HepG2 (cell line): ENCODE results near the gene APOC3. TPM values are rescaled to one million over a fixed set of nuclear protein-coding genes. Genes with fewer than 3 reads are reported as not detected.
A peak's percentile ranks its signal among the peaks of the same experiment; 100 is the strongest.

Experiments
- CEBPG ChIP-seq: IDR thresholded peaks from 2 replicates; pipeline ENCODE4 v1.6.1; 2016
- FOSL1 ChIP-seq: sonication (generic); formaldehyde crosslinking; IDR thresholded peaks from 2 replicates; pipeline ENCODE4 v1.9.0; 2021; ENCODE audit warnings: missing genetic modification reagents, borderline replicate concordance
- HNF4A ChIP-seq: sonication (generic); formaldehyde crosslinking; IDR thresholded peaks from 2 replicates; pipeline ENCODE4 v1.4.0; 2020; ENCODE audit warnings: missing genetic modification reagents
- IRF2 ChIP-seq: IDR thresholded peaks from 2 replicates; pipeline ENCODE4 v1.6.1; 2018; ENCODE audit warnings: missing genetic modification reagents, missing compliant biosample characterization
- SOX6 ChIP-seq, 2 experiments: fragments of 450-650 bp in 1 of 2; sonication (generic) in 1 of 2; formaldehyde crosslinking in 1 of 2; IDR thresholded peaks; 2 replicates each; pipeline versions ENCODE4 v1.4.0 to v1.6.1; 2017 to 2020; ENCODE audit warnings: antibody characterized with exemption in 1 of 2, mild to moderate bottlenecking in 1 of 2, missing genetic modification reagents in 1 of 2
- TBX3 ChIP-seq: fragments of 450-650 bp; IDR thresholded peaks from 2 replicates; pipeline ENCODE4 v1.6.1; 2017; ENCODE audit warnings: antibody characterized with exemption, mild to moderate bottlenecking, inconsistent platforms, borderline replicate concordance
- ZBED4 ChIP-seq: sonication (generic); formaldehyde crosslinking; IDR thresholded peaks from 2 replicates; pipeline ENCODE4 v1.4.0; 2020; ENCODE audit warnings: missing genetic modification reagents, borderline replicate concordance
- ZC3H4 ChIP-seq: sonication (generic); formaldehyde crosslinking; IDR thresholded peaks from 2 replicates; pipeline ENCODE4 v1.4.0; 2020; ENCODE audit warnings: missing genetic modification reagents, borderline replicate concordance
- ZNF44 ChIP-seq: sonication (generic); formaldehyde crosslinking; IDR thresholded peaks from 2 replicates; pipeline ENCODE4 v1.5.1; 2020; ENCODE audit warnings: mild to moderate bottlenecking, missing genetic modification reagents
- ZNF646 ChIP-seq: sonication (generic); formaldehyde crosslinking; IDR thresholded peaks from 2 replicates; pipeline ENCODE4 v1.9.0; 2021; ENCODE audit warnings: mild to moderate bottlenecking, missing genetic modification reagents
- ZNF83 ChIP-seq: sonication (generic); formaldehyde crosslinking; IDR thresholded peaks from 2 replicates; pipeline ENCODE4 v1.4.0; 2020; ENCODE audit warnings: missing genetic modification reagents, mild to moderate bottlenecking, borderline replicate concordance
- polyA plus RNA-seq, 8 experiments: library from polyadenylated mRNA; depleted of rRNA in 3 of 8; stranded (reverse) in 7 of 8; unstranded in 1 of 8; fragments of >200 nt; fragmentation: Illumina TruSeq in 4 of 8; extraction: Trizol in 4 of 8; gene quantifications; 2 replicates each; pipeline versions ENCODE4 v1.2.1 to v1.2.3, GENCODE V29; 2011 to 2016; ENCODE audit warnings: low read depth in 4 of 8, missing spikeins in 1 of 8, mixed read lengths in 1 of 8; ENCODE audit not compliant: insufficient read depth in 1 of 8
- total RNA-seq, 5 experiments: library from RNA; depleted of rRNA; stranded (reverse); fragments of >200 nt; fragmentation: Illumina TruSeq; extraction: Trizol; gene quantifications; 2 replicates each; pipeline ENCODE4 v1.2.3, GENCODE V29; 2016; ENCODE audit warnings: low read depth in 1 of 5
- TF ChIP-seq, protein P1 (sequence below): IDR thresholded peaks from 2 replicates; pipeline ENCODE4 v1.6.1; 2016; ENCODE audit warnings: low read depth, missing genetic modification reagents, missing compliant biosample characterization

The APOC3 gene
- total and polyA plus RNA-seq, 2 of the 13 experiments (the other 11 are each of a cell fraction or from before 2014, with no cell fraction given) = 314 to 687 TPM

- no peak for TF ChIP-seq FOSL1 (CRISPR knock-in tag)
- TF ChIP-seq ZNF83 (CRISPR knock-in tag) = no peak
- TF ChIP-seq, protein P1, sequence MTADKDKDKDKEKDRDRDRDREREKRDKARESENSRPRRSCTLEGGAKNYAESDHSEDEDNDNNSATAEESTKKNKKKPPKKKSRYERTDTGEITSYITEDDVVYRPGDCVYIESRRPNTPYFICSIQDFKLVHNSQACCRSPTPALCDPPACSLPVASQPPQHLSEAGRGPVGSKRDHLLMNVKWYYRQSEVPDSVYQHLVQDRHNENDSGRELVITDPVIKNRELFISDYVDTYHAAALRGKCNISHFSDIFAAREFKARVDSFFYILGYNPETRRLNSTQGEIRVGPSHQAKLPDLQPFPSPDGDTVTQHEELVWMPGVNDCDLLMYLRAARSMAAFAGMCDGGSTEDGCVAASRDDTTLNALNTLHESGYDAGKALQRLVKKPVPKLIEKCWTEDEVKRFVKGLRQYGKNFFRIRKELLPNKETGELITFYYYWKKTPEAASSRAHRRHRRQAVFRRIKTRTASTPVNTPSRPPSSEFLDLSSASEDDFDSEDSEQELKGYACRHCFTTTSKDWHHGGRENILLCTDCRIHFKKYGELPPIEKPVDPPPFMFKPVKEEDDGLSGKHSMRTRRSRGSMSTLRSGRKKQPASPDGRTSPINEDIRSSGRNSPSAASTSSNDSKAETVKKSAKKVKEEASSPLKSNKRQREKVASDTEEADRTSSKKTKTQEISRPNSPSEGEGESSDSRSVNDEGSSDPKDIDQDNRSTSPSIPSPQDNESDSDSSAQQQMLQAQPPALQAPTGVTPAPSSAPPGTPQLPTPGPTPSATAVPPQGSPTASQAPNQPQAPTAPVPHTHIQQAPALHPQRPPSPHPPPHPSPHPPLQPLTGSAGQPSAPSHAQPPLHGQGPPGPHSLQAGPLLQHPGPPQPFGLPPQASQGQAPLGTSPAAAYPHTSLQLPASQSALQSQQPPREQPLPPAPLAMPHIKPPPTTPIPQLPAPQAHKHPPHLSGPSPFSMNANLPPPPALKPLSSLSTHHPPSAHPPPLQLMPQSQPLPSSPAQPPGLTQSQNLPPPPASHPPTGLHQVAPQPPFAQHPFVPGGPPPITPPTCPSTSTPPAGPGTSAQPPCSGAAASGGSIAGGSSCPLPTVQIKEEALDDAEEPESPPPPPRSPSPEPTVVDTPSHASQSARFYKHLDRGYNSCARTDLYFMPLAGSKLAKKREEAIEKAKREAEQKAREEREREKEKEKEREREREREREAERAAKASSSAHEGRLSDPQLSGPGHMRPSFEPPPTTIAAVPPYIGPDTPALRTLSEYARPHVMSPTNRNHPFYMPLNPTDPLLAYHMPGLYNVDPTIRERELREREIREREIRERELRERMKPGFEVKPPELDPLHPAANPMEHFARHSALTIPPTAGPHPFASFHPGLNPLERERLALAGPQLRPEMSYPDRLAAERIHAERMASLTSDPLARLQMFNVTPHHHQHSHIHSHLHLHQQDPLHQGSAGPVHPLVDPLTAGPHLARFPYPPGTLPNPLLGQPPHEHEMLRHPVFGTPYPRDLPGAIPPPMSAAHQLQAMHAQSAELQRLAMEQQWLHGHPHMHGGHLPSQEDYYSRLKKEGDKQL = peak; percentile 76; the same call in 1 of the 2 replicates
- TF ChIP-seq ZBED4 (CRISPR knock-in tag) = peak; percentile 66; the same call in 1 of the 2 replicates
- TF ChIP-seq TBX3 = peak; percentile 34; the same call in 1 of the 2 replicates
- no peak for TF ChIP-seq ZNF646
- TF ChIP-seq HNF4A (CRISPR knock-in tag) = peak; percentile 97
- no peak for TF ChIP-seq ZNF44 (CRISPR knock-in tag)
- no peak for TF ChIP-seq ZC3H4 (CRISPR knock-in tag)
- peak; percentile 65 for TF ChIP-seq IRF2 (CRISPR knock-in tag)
- no peak for TF ChIP-seq SOX6 (IDR thresholded peaks at IDR 0.05)
- TF ChIP-seq SOX6 (CRISPR knock-in tag; IDR thresholded peaks at IDR 0.05) = peak; percentile 81
- TF ChIP-seq CEBPG (CRISPR knock-in tag) = peak; percentile 55; the same call in 1 of the 2 replicates
Measured at GRCh38 chr11:116828632-116829524, 829 bp upstream of the APOC3 start (continued).
